ENCODE measurements around the gene TFAP2A.
A peak's percentile ranks its signal among the peaks of the same experiment; 100 is the strongest.

The TFAP2A gene

DNA sequence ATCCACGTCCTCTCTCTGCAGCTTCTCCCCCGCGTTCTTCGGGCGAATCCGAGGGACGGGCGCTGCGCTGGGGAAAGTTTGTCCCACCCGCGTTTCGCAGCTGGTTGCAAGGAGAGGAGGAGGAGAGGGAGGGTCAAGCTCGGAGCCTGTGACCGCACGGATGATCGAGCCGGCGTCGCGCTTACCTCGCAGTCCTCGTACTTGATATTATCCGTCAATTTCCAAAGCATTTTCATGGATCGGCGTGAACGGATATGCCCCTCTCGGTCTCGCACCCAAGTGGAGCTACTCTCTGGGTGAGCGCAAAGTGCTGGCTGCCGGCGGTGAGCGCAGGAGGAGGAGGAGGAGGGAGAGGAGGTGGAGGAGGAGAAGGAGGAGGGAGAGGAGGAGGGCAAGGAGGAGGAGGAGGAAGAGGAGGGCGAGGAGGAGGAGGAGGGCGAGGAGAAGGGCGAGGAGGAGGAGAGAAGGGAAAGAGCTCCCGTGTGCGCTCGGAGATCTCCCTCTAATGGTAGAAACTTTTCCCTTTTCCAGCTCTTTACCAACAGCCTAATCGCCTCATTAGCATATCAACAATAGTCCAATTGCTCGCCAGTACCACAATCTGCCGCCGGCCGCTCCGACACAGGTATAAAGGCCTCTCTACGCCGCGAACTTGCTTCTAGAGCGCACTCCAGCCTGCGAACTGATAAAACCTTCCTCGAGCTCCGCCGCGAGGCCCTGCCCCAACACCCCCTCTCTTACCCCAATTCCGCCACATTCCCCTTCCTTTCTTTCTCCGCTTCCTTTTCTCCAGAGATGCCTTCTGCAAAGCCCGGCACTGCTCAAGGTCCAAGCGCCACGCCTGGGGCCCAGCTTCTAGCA lies at the start of gene TFAP2A:
TSS of gene TFAP2A (minus strand) at position 319 of the 861 bp plus-strand sequence. CDS start at position 236, 83 bp downstream.
- H3K27me3 Mint-ChIP-seq (ENCODE audit: low read depth, poor library complexity): peaks cover 100% of the 10 kb centered on the region
- H3K27ac Mint-ChIP-seq: no peak within 1 kb of the TSS
- no peak for TF ChIP-seq CTCF (IDR thresholded peaks at IDR 0.05)
- no peaks in the 10 kb centered on the region for H3K36me3 Mint-ChIP-seq (ENCODE audit: low read depth)
- H3K4me1 Mint-ChIP-seq: peaks cover 61% of the 10 kb centered on the region
- H3K4me3 Mint-ChIP-seq: peak within 1 kb of the TSS; percentile 76
- peaks cover 8% of the 10 kb centered on the region for H3K9me3 Mint-ChIP-seq
- peak; percentile 28 for DNase-seq

GRCh38 chr6:10463491-10464481 lies 48.9 kb upstream of the TFAP2A start:
- no peak for DNase-seq
- H3K36me3 Mint-ChIP-seq (ENCODE audit: low read depth): no peaks in the 10 kb centered on the region
- no peak overlapping the region for H3K4me3 Mint-ChIP-seq
- no peaks in the 10 kb centered on the region for H3K9me3 Mint-ChIP-seq
- TF ChIP-seq CTCF (IDR thresholded peaks at IDR 0.05): no peak
- H3K4me1 Mint-ChIP-seq: peaks cover 13% of the 10 kb centered on the region
- no peak overlapping the region for H3K27ac Mint-ChIP-seq
- peaks cover 21% of the 10 kb centered on the region for H3K27me3 Mint-ChIP-seq (ENCODE audit: low read depth, poor library complexity)

- Mint-ChIP-seq H3K4me3 (no peak overlapping the region), H3K9me3 (no peaks in the 10 kb centered on the region), H3K27me3 (ENCODE audit: low read depth, poor library complexity) (peaks cover 21% of the 10 kb centered on the region), H3K27ac (no peak overlapping the region), H3K4me1 (peaks cover 13% of the 10 kb centered on the region), H3K36me3 (ENCODE audit: low read depth) (no peaks in the 10 kb centered on the region)
- DNase-seq: no peak
- no peak for TF ChIP-seq CTCF (IDR thresholded peaks at IDR 0.05)
Observed at GRCh38 chr6:10463040-10463439, 48.2 kb upstream of the TFAP2A start.

DNA sequence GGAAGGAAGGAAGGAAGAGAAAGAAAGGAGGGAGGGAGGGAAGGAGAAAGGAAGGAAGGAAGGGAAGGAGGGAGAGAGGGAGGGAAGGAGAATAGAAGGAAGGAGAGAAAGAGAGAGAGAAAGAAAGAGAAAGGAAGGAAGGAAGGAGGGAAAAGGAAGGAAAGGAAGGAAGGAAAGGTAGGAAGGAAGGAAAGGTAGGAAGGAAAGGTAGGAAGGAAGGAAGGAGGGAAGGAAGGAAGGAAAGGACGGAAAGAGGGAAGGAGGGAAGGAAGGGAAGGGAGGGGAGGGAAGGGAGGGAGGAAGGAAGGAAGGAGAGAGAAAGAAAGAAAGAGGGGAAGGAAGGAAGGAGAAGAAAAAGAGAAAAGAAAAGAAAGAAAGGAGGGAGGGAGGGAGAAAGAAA lies 47.0 kb upstream of the TFAP2A start:
- H3K4me1 Mint-ChIP-seq: peaks cover 13% of the 10 kb centered on the region
- H3K4me3 Mint-ChIP-seq: no peak overlapping the region
- no peaks in the 10 kb centered on the region for H3K9me3 Mint-ChIP-seq
- no peak for DNase-seq
- no peak for TF ChIP-seq CTCF (IDR thresholded peaks at IDR 0.05)
- H3K27me3 Mint-ChIP-seq (ENCODE audit: low read depth, poor library complexity): peaks cover 18% of the 10 kb centered on the region
- no peak overlapping the region for H3K27ac Mint-ChIP-seq
- no peaks in the 10 kb centered on the region for H3K36me3 Mint-ChIP-seq (ENCODE audit: low read depth)

- H3K27ac Mint-ChIP-seq: no peak overlapping the region
- H3K27me3 Mint-ChIP-seq (ENCODE audit: low read depth, poor library complexity): peaks cover 22% of the 10 kb centered on the region
- no peak for DNase-seq
- peaks cover 5% of the 10 kb centered on the region for H3K4me1 Mint-ChIP-seq
- H3K4me3 Mint-ChIP-seq: no peak overlapping the region
- H3K36me3 Mint-ChIP-seq (ENCODE audit: low read depth): no peaks in the 10 kb centered on the region
- no peak for TF ChIP-seq CTCF (IDR thresholded peaks at IDR 0.05)
- no peaks in the 10 kb centered on the region for H3K9me3 Mint-ChIP-seq
Observed at GRCh38 chr6:10460096-10460495, 45.2 kb upstream of the TFAP2A start.
